Measurements from ENCODE around the gene OTUD4. TPM values are rescaled to one million over a fixed set of nuclear protein-coding genes. Genes with fewer than 3 reads are reported as not detected.
A peak's percentile ranks its signal among the peaks of the same experiment; 100 is the strongest.

The OTUD4 gene
- total and polyA plus RNA-seq, 12 donors = 12.8 to 35.7 (median 27.6) TPM

DNA sequence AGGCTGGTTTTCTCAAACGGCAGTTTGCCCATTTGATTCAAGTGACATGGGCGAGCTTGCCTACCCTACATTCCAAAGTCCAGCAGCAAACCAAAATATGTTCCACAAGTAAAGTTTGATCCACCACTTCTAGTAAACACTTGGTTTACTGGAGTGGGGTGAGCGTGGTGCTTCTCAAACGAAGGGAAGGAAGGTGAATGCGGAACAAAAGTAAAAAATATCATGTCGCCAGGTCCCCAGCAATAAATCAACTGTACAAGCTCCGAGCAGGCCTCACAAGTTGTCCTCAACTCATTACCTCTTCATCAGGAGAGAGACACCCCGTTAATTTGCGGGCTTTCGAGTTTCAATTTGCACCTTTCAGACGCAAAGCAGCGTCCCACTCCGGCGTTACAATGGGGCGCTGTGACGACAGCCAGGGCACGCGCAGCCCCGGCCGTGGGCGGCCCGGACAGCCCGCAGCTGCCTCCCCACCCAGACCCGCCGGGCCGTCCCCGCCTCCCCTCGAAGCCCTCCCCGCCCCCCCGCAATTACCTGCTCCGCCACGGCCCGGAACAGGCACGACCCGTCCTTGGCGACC, 1.0 kb downstream of the OTUD4 start:
- H3K4me1 ChIP-seq (replicated peaks in 1 of 2) = peaks cover 31 to 46% of the 10 kb centered on the region in 2 donors
- no peaks in the 10 kb centered on the region for H3K27me3 ChIP-seq
- 0 to 2% (median 1%) methylated on average over 15 to 36 of the region's 36 CpGs for WGBS, 4 donors
- H3K36me3 ChIP-seq (replicated peaks in 1 of 2) = no peaks in the 10 kb centered on the region
- H3K9me3 ChIP-seq (replicated peaks in 1 of 3) = no peaks in the 10 kb centered on the region
- H3K27ac ChIP-seq = peak overlapping the region; percentile 74 to 99 (median 97)
- peak overlapping the region in 3 of 4 donors; percentile 45 to 95 (median 95) for H3K4me3 ChIP-seq
- DNase-seq = peak; percentile 66 to 79 (median 72)
- no peak for TF ChIP-seq CTCF (IDR thresholded peaks at IDR 0.05)
- peak in 1 of 2 donors; percentile 64 for TF ChIP-seq POLR2A (IDR thresholded peaks at IDR 0.05)
- intact Hi-C loops (cut with DNase I) = no loop called here

GRCh38 chr4:145178740-145179280, 1.6 kb downstream of the OTUD4 start:
- 3 to 5% (median 4%) methylated on average over 5 of the region's 5 CpGs for WGBS, 4 donors
- intact Hi-C loops (cut with DNase I) = no loop called here
- H3K4me1 ChIP-seq (replicated peaks in 1 of 2) = peaks cover 31 to 46% of the 10 kb centered on the region in 2 donors
- H3K9me3 ChIP-seq (replicated peaks in 1 of 3) = no peaks in the 10 kb centered on the region
- H3K27ac ChIP-seq = peak overlapping the region; percentile 74 to 99 (median 97)
- H3K4me3 ChIP-seq = peak overlapping the region in 3 of 4 donors; percentile 45 to 95 (median 95)
- no peak for TF ChIP-seq POLR2A (IDR thresholded peaks at IDR 0.05)
- TF ChIP-seq CTCF (IDR thresholded peaks at IDR 0.05) = no peak
- H3K36me3 ChIP-seq (replicated peaks in 1 of 2) = no peaks in the 10 kb centered on the region
- H3K27me3 ChIP-seq = no peaks in the 10 kb centered on the region
- no peak for DNase-seq

DNA sequence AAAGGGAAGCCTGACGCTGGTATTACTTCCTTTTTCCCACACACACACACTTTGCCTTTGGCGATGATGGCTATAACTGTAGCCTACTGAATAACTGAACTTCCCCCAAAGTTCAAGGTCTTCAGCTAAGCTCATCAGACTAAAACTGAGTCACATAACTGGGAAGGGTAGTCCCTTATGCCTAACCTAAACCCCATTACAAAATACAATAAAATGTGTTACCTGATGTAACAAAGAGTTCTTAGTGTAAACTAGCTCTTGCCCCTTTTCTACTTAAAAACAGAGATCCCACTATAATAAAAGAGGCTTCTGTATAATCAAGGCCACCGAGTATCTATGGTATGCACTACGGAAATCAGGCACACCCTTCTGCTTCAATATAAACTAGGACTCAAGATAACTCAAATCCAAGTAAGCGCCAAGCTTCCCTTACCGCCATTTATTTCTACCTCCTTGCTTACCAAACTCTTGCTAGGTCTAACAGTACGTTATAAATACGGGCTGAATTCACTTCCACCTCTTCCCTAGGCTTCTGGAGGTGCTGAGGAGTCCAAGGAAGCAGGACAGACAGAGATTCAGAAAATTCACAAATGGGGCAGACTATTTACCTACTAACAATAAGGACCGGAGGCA, 2.4 kb downstream of the OTUD4 start:
- TF ChIP-seq CTCF (IDR thresholded peaks at IDR 0.05) (no peak), POLR2A (IDR thresholded peaks at IDR 0.05) (no peak)
- Histone ChIP-seq H3K4me1 (replicated peaks in 1 of 2) (peaks cover 31 to 46% of the 10 kb centered on the region in 2 donors), H3K27me3 (no peaks in the 10 kb centered on the region), H3K27ac (peak overlapping the region; percentile 61 to 99 (median 97)), H3K4me3 (peak overlapping the region in 2 of 4 donors; percentile 95), H3K9me3 (replicated peaks in 1 of 3) (no peaks in the 10 kb centered on the region), H3K36me3 (replicated peaks in 1 of 2) (no peaks in the 10 kb centered on the region)
- peak in 3 of 7 donors; percentile 37 to 43 (median 42) for DNase-seq
- intact Hi-C loops (cut with DNase I) = no loop called here
- 6 to 13% (median 9%) methylated on average over 9 of the region's 9 CpGs for WGBS, 4 donors

GRCh38 chr4:145177511-145177905, 2.9 kb downstream of the OTUD4 start:
- Histone ChIP-seq H3K4me3 (peak overlapping the region in 1 of 4 donors; percentile 95), H3K27ac (peak overlapping the region; percentile 61 to 99 (median 97)), H3K36me3 (replicated peaks in 1 of 2) (no peaks in the 10 kb centered on the region), H3K9me3 (replicated peaks in 1 of 3) (no peaks in the 10 kb centered on the region), H3K4me1 (replicated peaks in 1 of 2) (peaks cover 31 to 46% of the 10 kb centered on the region in 2 donors), H3K27me3 (no peaks in the 10 kb centered on the region)
- no peak for TF ChIP-seq POLR2A (IDR thresholded peaks at IDR 0.05)
- no peak for TF ChIP-seq CTCF (IDR thresholded peaks at IDR 0.05)
- WGBS, 4 donors = 0 to 3% (median 0%) methylated on average over 4 of the region's 4 CpGs
- intact Hi-C loops (cut with DNase I) = no loop called here
- peak in 6 of 7 donors; percentile 29 to 62 (median 42) for DNase-seq
